ENCODE measurements around the gene NFIA.

DNA sequence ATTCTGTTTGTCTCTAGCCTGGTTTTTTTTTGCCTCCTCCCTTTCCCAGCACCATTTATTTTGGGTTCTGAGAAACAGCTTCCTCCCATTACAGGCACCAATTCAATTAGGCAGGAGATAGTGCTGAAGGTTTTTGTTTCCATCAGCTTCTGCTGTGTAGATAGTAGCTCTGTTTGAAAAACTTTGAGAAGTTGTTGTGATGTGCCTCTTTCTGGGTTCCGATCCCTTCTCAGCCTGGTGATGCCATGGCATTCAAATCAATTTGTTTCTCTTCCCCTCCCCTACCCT is 109.0 kb downstream of the NFIA start:
- TF ChIP-seq, protein P1, sequence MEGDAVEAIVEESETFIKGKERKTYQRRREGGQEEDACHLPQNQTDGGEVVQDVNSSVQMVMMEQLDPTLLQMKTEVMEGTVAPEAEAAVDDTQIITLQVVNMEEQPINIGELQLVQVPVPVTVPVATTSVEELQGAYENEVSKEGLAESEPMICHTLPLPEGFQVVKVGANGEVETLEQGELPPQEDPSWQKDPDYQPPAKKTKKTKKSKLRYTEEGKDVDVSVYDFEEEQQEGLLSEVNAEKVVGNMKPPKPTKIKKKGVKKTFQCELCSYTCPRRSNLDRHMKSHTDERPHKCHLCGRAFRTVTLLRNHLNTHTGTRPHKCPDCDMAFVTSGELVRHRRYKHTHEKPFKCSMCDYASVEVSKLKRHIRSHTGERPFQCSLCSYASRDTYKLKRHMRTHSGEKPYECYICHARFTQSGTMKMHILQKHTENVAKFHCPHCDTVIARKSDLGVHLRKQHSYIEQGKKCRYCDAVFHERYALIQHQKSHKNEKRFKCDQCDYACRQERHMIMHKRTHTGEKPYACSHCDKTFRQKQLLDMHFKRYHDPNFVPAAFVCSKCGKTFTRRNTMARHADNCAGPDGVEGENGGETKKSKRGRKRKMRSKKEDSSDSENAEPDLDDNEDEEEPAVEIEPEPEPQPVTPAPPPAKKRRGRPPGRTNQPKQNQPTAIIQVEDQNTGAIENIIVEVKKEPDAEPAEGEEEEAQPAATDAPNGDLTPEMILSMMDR (IDR thresholded peaks at IDR 0.05): no peak
- no peak for TF ChIP-seq EZH2 (IDR thresholded peaks at IDR 0.05; ENCODE audit: borderline replicate concordance, insufficient read depth, low read depth, low read length, poor library complexity, severe bottlenecking)

Data from B cell (primary cell).